Epithelial cell of esophagus (primary cell): ENCODE measurements around the gene PRR12.
"Not testable (repeated sequence)": the region's sequence is repeated elsewhere in the genome, so short reads cannot be mapped to it uniquely, and the experiment has no call there.

Experiments
- DNase-seq: peaks from one replicate; pipeline ENCODE4 v3.0.0; 2010; ENCODE audit warnings: low read depth
- H3K4me3 ChIP-seq: 2 replicates; pipeline ENCODE4 v1.5.1; 2011; ENCODE audit warnings: mild to moderate bottlenecking, low read length, control low read depth
- TF ChIP-seq, protein P1 (sequence below): IDR thresholded peaks from 2 replicates; pipeline ENCODE4 v1.5.1; 2011; ENCODE audit warnings: low read depth, mild to moderate bottlenecking, low read length, control low read depth, inconsistent platforms; ENCODE audit not compliant: insufficient read depth; ENCODE audit errors: missing control alignments

Gene PRR12

DNA sequence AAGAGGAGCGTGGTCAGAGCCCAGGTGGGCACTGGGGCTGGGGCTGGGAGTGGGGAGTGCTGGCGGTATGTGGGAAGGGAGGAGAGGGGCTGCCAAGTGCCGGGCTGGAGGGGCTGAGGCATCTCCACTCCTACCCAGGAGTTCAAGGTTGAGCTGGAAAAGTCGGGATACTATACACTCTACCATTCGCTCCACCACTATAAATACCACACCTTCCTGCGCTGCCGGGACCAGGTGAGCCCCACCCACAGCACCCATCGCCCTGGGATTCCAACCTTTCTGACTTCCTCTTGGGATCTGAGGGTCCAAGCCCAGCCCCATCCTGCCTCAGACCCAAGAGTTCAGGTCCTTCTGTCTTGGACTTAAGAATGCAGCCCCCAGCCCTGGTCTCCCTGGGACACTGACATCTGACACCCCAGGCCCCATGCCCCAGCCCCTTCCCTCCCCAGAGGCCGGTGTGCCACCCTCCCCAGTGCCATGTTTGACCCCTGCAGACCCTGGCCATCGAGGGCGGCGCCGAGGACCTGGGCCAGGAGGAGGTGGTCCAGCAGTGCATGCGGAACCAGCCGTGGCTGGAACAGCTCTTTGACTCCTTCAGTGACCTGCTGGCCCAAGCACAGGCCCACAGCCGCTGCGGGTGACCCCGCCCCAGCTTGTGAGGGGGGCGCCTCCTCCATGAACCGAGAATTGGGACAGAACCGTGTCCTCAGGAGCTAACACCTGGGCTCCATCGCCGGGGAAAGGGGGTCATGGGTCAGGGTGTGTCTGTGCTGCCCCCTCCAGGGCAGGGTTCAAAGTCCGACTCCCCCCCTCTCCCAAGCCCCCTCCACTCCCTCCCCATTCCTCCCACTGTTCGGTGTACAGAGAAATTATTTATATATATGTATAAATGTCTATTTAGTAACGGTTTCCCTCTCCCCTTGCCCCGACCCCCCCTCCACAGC is 34.3 kb downstream of the PRR12 start:
- TF ChIP-seq, protein P1, sequence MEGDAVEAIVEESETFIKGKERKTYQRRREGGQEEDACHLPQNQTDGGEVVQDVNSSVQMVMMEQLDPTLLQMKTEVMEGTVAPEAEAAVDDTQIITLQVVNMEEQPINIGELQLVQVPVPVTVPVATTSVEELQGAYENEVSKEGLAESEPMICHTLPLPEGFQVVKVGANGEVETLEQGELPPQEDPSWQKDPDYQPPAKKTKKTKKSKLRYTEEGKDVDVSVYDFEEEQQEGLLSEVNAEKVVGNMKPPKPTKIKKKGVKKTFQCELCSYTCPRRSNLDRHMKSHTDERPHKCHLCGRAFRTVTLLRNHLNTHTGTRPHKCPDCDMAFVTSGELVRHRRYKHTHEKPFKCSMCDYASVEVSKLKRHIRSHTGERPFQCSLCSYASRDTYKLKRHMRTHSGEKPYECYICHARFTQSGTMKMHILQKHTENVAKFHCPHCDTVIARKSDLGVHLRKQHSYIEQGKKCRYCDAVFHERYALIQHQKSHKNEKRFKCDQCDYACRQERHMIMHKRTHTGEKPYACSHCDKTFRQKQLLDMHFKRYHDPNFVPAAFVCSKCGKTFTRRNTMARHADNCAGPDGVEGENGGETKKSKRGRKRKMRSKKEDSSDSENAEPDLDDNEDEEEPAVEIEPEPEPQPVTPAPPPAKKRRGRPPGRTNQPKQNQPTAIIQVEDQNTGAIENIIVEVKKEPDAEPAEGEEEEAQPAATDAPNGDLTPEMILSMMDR, result no peak
- DNase-seq, result no peak
- no peak overlapping the region for H3K4me3 ChIP-seq

- H3K4me3 ChIP-seq, result no peak overlapping the region
- TF ChIP-seq, protein P1, result no peak
- no peak for DNase-seq
Observed at GRCh38 chr19:49626226-49626625, 35.2 kb downstream of the PRR12 start.

DNA sequence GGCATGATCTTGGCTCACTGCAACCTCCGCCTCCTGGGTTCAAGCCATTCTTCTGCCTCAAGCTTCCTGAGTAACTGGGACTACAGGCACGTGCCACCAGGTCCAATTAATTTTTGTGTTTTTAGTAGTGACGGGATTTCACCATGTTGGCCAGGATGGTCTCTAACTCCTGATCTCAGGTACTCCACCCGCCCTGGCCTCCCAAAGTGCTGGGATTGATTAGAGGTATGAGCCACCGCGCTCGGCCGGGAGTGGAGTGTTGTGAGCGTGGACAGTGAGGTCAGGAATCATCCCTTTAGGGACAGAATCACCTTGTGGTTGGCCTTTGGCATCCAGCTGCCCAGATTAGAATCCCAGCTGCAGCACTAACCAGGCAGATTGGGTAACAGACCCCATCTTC is 38.7 kb downstream of the PRR12 start:
- H3K4me3 ChIP-seq, result no peak overlapping the region
- TF ChIP-seq, protein P1, result no peak
- no peak for DNase-seq

- H3K4me3 ChIP-seq, result no peak overlapping the region
- DNase-seq, result no peak
- TF ChIP-seq, protein P1, result no peak
Observed at GRCh38 chr19:49631014-49631588, 40.1 kb downstream of the PRR12 start.

- no peak for DNase-seq
- TF ChIP-seq, protein P1, result no peak
- no peak overlapping the region for H3K4me3 ChIP-seq
Observed at GRCh38 chr19:49631610-49632192, 40.7 kb downstream of the PRR12 start.

GRCh38 chr19:49632576-49632975 is 41.6 kb downstream of the PRR12 start:
- DNase-seq, result no peak
- H3K4me3 ChIP-seq, result no peak overlapping the region
- TF ChIP-seq, protein P1, result no peak

- DNase-seq, result not testable (repeated sequence)
Observed at GRCh38 chr19:49633273-49633672, 42.3 kb downstream of the PRR12 start.

More at GRCh38 chr19:49633273-49633672, 42.3 kb downstream of the PRR12 start:
- not testable (repeated sequence) for H3K4me3 ChIP-seq
